ENCODE results near the gene POLR1E.
"Not testable (repeated sequence)": the region's sequence is repeated elsewhere in the genome, so short reads cannot be mapped to it uniquely, and the experiment has no call there.

The POLR1E gene

DNA sequence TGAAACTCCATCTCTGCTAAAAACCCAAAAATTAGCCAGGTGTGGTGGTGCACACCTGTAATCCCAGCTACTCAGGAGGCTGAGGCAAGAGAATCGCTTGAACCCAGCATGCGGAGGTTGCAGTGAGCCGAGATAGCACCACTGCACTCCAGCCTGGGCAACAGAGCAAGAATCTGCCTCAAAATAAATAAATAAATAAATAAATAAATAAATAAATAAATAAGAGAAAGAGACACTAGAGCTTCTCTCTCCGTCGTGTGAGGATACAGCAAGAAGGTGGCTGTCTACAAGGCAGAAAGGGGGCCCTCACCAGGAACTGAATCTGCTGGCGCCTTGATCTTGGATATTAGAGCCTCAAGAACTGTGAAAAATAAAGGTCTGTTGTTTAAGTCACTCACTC lies 11.8 kb upstream of the POLR1E start:
- H3K27me3 Mint-ChIP-seq; H3K27ac Mint-ChIP-seq; DNase-seq (ENCODE audit: low spot score in 2 of 2); H3K9me3 Mint-ChIP-seq; H3K4me3 Mint-ChIP-seq; H3K36me3 Mint-ChIP-seq; ATAC-seq (ENCODE audit: low read depth): not testable (repeated sequence)
- H3K4me1 Mint-ChIP-seq: peaks cover 11% of the 10 kb centered on the region

- H3K4me1 Mint-ChIP-seq: peaks cover 11% of the 10 kb centered on the region
- no peaks in the 10 kb centered on the region for H3K27me3 Mint-ChIP-seq
- DNase-seq (ENCODE audit: low spot score in 2 of 2): no peak
- H3K9me3 Mint-ChIP-seq: peaks cover 5% of the 10 kb centered on the region
- no peak overlapping the region for H3K4me3 Mint-ChIP-seq
- H3K27ac Mint-ChIP-seq: no peak overlapping the region
- ATAC-seq (ENCODE audit: low read depth): no peak
- H3K36me3 Mint-ChIP-seq: no peaks in the 10 kb centered on the region
Observed at GRCh38 chr9:37474438-37474837, 11.3 kb upstream of the POLR1E start.

- Mint-ChIP-seq H3K9me3 (peaks cover 5% of the 10 kb centered on the region), H3K27ac (no peak overlapping the region), H3K4me1 (peaks cover 13% of the 10 kb centered on the region), H3K27me3 (peaks cover 5% of the 10 kb centered on the region), H3K4me3 (no peak overlapping the region), H3K36me3 (no peaks in the 10 kb centered on the region)
- no peak for ATAC-seq (ENCODE audit: low read depth)
- DNase-seq (ENCODE audit: low spot score in 2 of 2): no peak
Observed at GRCh38 chr9:37476930-37477329, 8.8 kb upstream of the POLR1E start.

DNA sequence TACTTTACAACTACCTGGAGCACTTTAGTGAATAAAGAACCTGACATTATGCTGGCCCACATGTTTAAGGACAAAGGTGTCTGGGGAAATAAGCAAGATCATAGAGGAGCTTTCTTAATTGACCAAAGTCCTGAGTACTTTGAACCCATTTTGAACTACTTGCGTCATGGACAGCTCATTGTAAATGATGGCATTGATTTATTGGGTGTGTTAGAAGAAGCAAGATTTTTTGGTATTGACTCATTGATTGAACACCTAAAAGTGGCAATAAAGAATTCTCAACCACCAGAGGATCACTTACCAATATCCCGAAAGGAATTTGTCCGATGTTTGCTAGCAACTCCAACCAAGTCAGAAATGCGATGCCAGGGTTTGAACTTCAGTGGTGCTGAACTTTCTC lies 8.3 kb upstream of the POLR1E start:
- not testable (repeated sequence) for H3K4me3 Mint-ChIP-seq, H3K4me1 Mint-ChIP-seq

DNA sequence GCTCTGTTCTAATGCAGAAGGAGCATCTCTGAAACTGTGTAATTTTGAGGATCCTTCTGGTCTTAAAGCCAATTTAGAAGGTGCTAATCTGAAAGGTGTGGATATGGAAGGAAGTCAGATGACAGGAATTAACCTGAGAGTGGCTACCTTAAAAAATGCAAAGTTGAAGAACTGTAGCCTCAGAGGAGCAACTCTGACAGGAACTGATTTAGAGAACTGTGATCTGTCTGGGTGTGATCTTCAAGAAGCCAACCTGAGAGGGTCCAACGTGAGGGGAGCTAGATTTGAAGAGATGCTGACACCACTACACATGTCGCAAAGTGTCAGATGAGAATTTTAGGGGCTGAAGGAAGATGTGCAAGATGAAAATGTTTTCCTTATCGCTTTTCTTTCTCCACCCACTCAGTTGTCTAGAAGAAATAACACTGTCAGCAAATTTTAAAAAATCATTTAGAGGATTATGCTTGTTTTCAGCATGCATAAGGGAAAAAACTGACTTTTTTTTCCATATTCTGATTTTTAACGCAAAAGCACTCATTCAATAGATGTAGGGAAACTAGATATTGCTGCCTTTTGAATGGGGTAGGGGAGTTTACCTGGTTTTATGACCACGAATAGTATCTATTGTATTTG lies 7.6 kb upstream of the POLR1E start:
- ATAC-seq (ENCODE audit: low read depth) (peak; percentile 74), DNase-seq (ENCODE audit: low spot score in 2 of 2) (peak in 1 of 2 donors; percentile 14)
- H3K9me3 Mint-ChIP-seq, H3K4me3 Mint-ChIP-seq, H3K27ac Mint-ChIP-seq, H3K27me3 Mint-ChIP-seq, H3K36me3 Mint-ChIP-seq, H3K4me1 Mint-ChIP-seq: not testable (repeated sequence)

More for the DNA sequence above, 8.3 kb upstream of the POLR1E start:
- H3K9me3 Mint-ChIP-seq; ATAC-seq (ENCODE audit: low read depth); H3K27me3 Mint-ChIP-seq; H3K27ac Mint-ChIP-seq; H3K36me3 Mint-ChIP-seq; DNase-seq (ENCODE audit: low spot score in 2 of 2): not testable (repeated sequence)

GRCh38 chr9:37480759-37481158 lies 5.0 kb upstream of the POLR1E start:
- Mint-ChIP-seq H3K27ac (no peak overlapping the region), H3K4me1 (peaks cover 16% of the 10 kb centered on the region), H3K27me3 (peaks cover 5% of the 10 kb centered on the region), H3K4me3 (no peak overlapping the region), H3K9me3 (no peaks in the 10 kb centered on the region), H3K36me3 (no peaks in the 10 kb centered on the region)
- DNase-seq (ENCODE audit: low spot score in 2 of 2) (no peak), ATAC-seq (ENCODE audit: low read depth) (no peak)

- H3K36me3 Mint-ChIP-seq: peaks cover 7% of the 10 kb centered on the region
- peak overlapping the region; percentile 96 for H3K4me3 Mint-ChIP-seq
- DNase-seq (ENCODE audit: low spot score in 2 of 2) (no peak), ATAC-seq (ENCODE audit: low read depth) (no peak)
- no peaks in the 10 kb centered on the region for H3K9me3 Mint-ChIP-seq
- H3K27ac Mint-ChIP-seq: peak overlapping the region; percentile 92
- peaks cover 5% of the 10 kb centered on the region for H3K27me3 Mint-ChIP-seq
- H3K4me1 Mint-ChIP-seq: peaks cover 28% of the 10 kb centered on the region
Observed at GRCh38 chr9:37486256-37486615, 488 bp downstream of the POLR1E start.

DNA sequence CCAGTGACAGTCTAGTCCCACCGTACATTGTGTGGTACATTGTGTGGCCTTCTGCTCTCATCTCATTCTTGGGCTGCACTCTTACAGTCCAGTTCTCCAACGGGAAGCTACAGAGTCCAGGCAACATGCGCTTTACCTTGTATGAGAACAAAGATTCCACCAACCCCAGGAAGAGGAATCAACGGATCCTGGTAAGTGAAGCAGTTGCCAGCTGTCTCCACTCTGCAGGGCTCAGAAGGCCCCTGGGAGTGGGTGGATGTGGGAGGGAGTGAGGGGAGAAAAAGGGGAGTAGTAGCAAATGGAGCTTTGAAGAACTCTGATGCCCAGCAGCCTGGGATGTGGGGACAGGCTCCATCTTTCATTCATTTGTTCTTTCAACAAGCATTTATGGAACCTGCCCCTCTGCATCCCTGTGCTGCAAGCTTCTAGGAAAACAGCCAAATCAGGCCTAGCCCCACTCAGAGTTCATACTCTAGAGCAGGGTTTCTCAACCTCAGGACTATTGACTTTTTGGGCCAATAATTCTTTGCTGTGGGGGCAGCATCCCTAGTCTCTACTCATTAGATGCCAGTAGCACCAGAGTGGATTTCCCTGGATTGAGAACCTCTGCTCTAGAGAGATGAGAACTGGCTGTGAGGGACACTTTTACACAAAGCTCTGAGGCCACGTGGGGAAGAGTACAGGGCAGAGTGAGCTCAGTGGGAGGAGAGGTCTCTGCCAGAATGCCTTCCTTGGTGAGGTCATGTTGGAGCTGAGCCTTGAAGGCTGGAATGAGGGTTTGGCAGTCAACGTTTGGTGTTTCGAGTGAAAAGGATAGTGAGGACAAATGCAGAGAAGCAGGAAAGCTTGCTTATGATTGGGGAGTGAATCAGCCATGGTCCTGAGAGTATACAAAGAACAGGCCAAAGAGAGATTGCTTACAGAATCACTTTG lies 1.1 kb downstream of the POLR1E start:
- Mint-ChIP-seq H3K36me3 (peaks cover 7% of the 10 kb centered on the region), H3K4me1 (peaks cover 25% of the 10 kb centered on the region)

DNA sequence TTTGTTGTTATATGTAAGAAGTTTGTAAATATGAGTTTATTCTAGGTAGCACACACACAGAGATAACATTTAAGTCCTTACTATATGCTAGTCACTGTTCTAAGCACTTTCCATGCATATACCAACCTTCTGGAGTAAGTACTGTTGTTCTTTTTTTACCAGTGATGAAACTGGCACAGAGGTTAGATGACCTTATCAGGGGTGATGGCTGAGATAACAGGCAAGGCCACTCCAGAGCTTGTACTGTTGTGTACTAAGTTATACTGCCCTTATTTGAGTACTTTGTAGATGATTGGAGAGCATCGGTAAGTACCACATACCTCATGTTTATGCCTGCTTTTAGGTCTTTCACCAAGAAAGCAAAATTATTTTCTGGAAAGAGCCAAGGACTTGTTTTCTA lies 6.2 kb downstream of the POLR1E start:
- Mint-ChIP-seq H3K4me1 (peaks cover 12% of the 10 kb centered on the region), H3K27me3 (no peaks in the 10 kb centered on the region), H3K27ac (no peak overlapping the region), H3K4me3 (no peak overlapping the region), H3K36me3 (peaks cover 22% of the 10 kb centered on the region), H3K9me3 (no peaks in the 10 kb centered on the region)
- no peak for ATAC-seq (ENCODE audit: low read depth)
- DNase-seq (ENCODE audit: low spot score in 2 of 2): no peak

More for the DNA sequence above, 1.1 kb downstream of the POLR1E start:
- no peak for DNase-seq (ENCODE audit: low spot score in 2 of 2)
- peak overlapping the region; percentile 96 for H3K4me3 Mint-ChIP-seq
- no peak for ATAC-seq (ENCODE audit: low read depth)
- peak overlapping the region; percentile 92 for H3K27ac Mint-ChIP-seq
- H3K27me3 Mint-ChIP-seq: no peaks in the 10 kb centered on the region
- no peaks in the 10 kb centered on the region for H3K9me3 Mint-ChIP-seq

GRCh38 chr9:37495571-37495970 lies 9.8 kb downstream of the POLR1E start:
- no peaks in the 10 kb centered on the region for H3K9me3 Mint-ChIP-seq
- peaks cover 3% of the 10 kb centered on the region for H3K4me1 Mint-ChIP-seq
- H3K27ac Mint-ChIP-seq: peak overlapping the region; percentile 26
- DNase-seq (ENCODE audit: low spot score in 2 of 2) (no peak), ATAC-seq (ENCODE audit: low read depth) (no peak)
- H3K36me3 Mint-ChIP-seq: peaks cover 30% of the 10 kb centered on the region
- no peak overlapping the region for H3K4me3 Mint-ChIP-seq
- no peaks in the 10 kb centered on the region for H3K27me3 Mint-ChIP-seq

DNA sequence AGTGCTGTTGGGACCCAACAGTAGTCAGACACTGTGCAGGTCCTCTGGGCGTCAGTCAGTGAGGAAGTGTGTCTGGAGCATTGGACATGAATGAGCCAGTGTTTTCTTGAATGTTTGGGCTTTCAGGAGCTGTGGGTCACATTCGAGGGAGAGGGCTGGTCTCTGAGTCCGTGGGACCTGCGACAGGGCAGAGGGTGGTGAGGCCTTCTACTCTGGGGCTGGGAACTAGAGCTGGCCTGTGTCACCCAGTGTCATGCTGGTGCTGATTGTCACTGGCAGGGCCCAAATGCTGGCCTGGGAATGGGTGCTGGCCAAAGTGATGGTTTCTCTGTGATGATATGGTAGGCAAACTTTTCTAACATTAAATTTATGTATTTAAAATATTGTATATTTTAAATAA lies 10.3 kb downstream of the POLR1E start:
- Mint-ChIP-seq H3K27me3 (no peaks in the 10 kb centered on the region), H3K4me3 (no peak overlapping the region), H3K4me1 (no peaks in the 10 kb centered on the region), H3K27ac (peak overlapping the region; percentile 26), H3K9me3 (no peaks in the 10 kb centered on the region), H3K36me3 (peaks cover 28% of the 10 kb centered on the region)
- DNase-seq (ENCODE audit: low spot score in 2 of 2) (no peak), ATAC-seq (ENCODE audit: low read depth) (no peak)

GRCh38 chr9:37497320-37497719 lies 11.6 kb downstream of the POLR1E start:
- H3K27me3 Mint-ChIP-seq: no peaks in the 10 kb centered on the region
- no peak overlapping the region for H3K27ac Mint-ChIP-seq
- H3K36me3 Mint-ChIP-seq: peaks cover 39% of the 10 kb centered on the region
- no peak for DNase-seq (ENCODE audit: low spot score in 2 of 2)
- no peak for ATAC-seq (ENCODE audit: low read depth)
- no peak overlapping the region for H3K4me3 Mint-ChIP-seq
- H3K9me3 Mint-ChIP-seq: no peaks in the 10 kb centered on the region
- no peaks in the 10 kb centered on the region for H3K4me1 Mint-ChIP-seq

DNA sequence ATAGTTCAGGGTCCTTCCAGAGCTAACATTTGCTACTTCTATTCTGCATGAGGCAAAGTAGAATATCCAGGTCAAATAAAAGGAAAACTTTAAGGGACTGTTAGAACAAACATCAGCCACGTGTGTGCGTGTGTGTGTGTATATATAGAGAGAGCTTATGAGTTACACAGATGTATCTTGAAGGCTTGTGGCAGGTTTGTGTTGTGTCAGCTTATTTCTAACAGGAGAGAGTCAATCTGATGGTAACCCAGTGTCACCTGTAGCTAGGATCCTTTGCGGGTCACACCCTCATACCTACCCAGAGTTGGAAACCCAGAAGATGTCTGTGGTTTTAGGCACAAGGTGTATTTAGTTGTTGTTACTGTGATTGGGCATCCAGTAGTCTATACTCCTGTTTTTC lies 12.7 kb downstream of the POLR1E start:
- no peaks in the 10 kb centered on the region for H3K27me3 Mint-ChIP-seq
- H3K27ac Mint-ChIP-seq: no peak overlapping the region
- no peak for ATAC-seq (ENCODE audit: low read depth)
- DNase-seq (ENCODE audit: low spot score in 2 of 2): no peak
- no peaks in the 10 kb centered on the region for H3K9me3 Mint-ChIP-seq
- H3K4me1 Mint-ChIP-seq: no peaks in the 10 kb centered on the region
- H3K4me3 Mint-ChIP-seq: no peak overlapping the region
- peaks cover 35% of the 10 kb centered on the region for H3K36me3 Mint-ChIP-seq

DNA sequence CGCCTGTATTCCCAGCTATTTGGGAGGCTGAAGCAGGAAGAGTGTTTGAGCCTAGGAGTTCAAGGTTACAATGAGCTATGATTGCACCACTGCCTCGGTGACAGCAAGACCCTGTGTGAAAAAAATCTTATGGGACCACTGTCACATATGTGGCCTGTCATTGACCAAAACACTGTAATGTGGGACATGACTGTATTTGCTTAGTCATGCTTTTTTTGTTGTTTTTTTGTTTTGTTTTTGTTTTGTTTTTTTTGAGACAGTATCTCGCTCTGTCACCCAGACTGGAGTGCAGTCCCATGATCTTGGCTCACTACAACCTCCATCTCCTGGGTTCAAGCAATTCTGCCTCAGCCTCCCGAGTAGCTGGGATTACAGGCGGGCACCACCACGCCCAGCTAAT lies 13.5 kb downstream of the POLR1E start:
- H3K9me3 Mint-ChIP-seq: no peaks in the 10 kb centered on the region
- no peaks in the 10 kb centered on the region for H3K4me1 Mint-ChIP-seq
- peaks cover 42% of the 10 kb centered on the region for H3K36me3 Mint-ChIP-seq
- DNase-seq (ENCODE audit: low spot score in 2 of 2) (no peak), ATAC-seq (ENCODE audit: low read depth) (no peak)
- no peaks in the 10 kb centered on the region for H3K27me3 Mint-ChIP-seq
- H3K4me3 Mint-ChIP-seq: no peak overlapping the region
- H3K27ac Mint-ChIP-seq: no peak overlapping the region
